ENCODE data around the gene AHRR.

Gene AHRR

GRCh38 chr5:446883-447263, 125.4 kb downstream of the AHRR start:
- H3K27me3 Mint-ChIP-seq = peaks cover 0 to 5% of the 10 kb centered on the region in 2 donors
- peaks cover 39 to 70% of the 10 kb centered on the region in 2 donors for H3K4me1 Mint-ChIP-seq
- H3K36me3 Mint-ChIP-seq = peaks cover 74 to 87% of the 10 kb centered on the region in 2 donors
- peak overlapping the region; percentile 83 for H3K27ac Mint-ChIP-seq
- peaks cover under 1 to 11% of the 10 kb centered on the region in 2 donors for H3K9me3 Mint-ChIP-seq
- peak overlapping the region; percentile 52 to 72 for H3K4me3 Mint-ChIP-seq
- DNase-seq (no peak), ATAC-seq (replicated peaks) (peak in 1 of 2 donors; percentile 48)

GRCh38 chr5:447501-447900, 126.0 kb downstream of the AHRR start:
- DNase-seq (no peak), ATAC-seq (replicated peaks) (no peak)
- Mint-ChIP-seq H3K36me3 (peaks cover 76 to 88% of the 10 kb centered on the region in 2 donors), H3K4me3 (no peak overlapping the region), H3K4me1 (peaks cover 39 to 65% of the 10 kb centered on the region in 2 donors), H3K9me3 (peaks cover 6 to 17% of the 10 kb centered on the region in 2 donors), H3K27ac (peak overlapping the region; percentile 37), H3K27me3 (peaks cover 0 to 5% of the 10 kb centered on the region in 2 donors)

GRCh38 chr5:448061-448765, 126.7 kb downstream of the AHRR start:
- ATAC-seq (replicated peaks) (peak in 1 of 2 donors; percentile 71), DNase-seq (no peak)
- Mint-ChIP-seq H3K27ac (peak overlapping the region; percentile 63), H3K27me3 (peaks cover 0 to 5% of the 10 kb centered on the region in 2 donors), H3K36me3 (peaks cover 81 to 92% of the 10 kb centered on the region in 2 donors), H3K9me3 (peaks cover 10 to 24% of the 10 kb centered on the region in 2 donors), H3K4me3 (peak overlapping the region; percentile 14 to 37), H3K4me1 (peaks cover 45 to 64% of the 10 kb centered on the region in 2 donors)

DNA sequence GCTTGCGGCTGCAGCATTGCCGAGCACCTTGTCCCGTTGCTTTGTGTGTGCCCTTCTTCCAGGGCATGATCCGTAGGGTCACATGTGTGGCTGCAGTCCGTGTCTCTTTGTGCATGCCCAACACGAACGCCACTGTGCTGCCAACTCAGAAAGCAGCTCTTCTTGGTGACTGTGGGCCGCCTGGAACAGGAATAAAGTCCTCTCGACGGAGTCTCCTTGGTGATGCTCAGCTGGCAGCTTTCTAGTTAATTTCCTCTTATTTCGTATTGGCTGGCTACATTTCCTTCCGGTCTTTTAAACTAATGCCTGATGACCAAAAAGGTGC, 127.2 kb downstream of the AHRR start:
- H3K4me1 Mint-ChIP-seq = peaks cover 47 to 68% of the 10 kb centered on the region in 2 donors
- ATAC-seq (replicated peaks) (no peak), DNase-seq (no peak)
- peaks cover 0 to 5% of the 10 kb centered on the region in 2 donors for H3K27me3 Mint-ChIP-seq
- H3K9me3 Mint-ChIP-seq = peaks cover 10 to 29% of the 10 kb centered on the region in 2 donors
- peaks cover 84 to 93% of the 10 kb centered on the region in 2 donors for H3K36me3 Mint-ChIP-seq
- H3K27ac Mint-ChIP-seq = no peak overlapping the region
- peak overlapping the region in 1 of 2 donors; percentile 14 for H3K4me3 Mint-ChIP-seq

GRCh38 chr5:449151-449550, 127.6 kb downstream of the AHRR start:
- Mint-ChIP-seq H3K9me3 (peaks cover 10 to 31% of the 10 kb centered on the region in 2 donors), H3K27me3 (peaks cover 0 to 5% of the 10 kb centered on the region in 2 donors), H3K36me3 (peaks cover 85 to 94% of the 10 kb centered on the region in 2 donors), H3K4me3 (peak overlapping the region in 1 of 2 donors; percentile 14), H3K4me1 (peaks cover 47 to 68% of the 10 kb centered on the region in 2 donors), H3K27ac (no peak overlapping the region)
- ATAC-seq (replicated peaks) (no peak), DNase-seq (no peak)

- H3K9me3 Mint-ChIP-seq = peaks cover 10 to 32% of the 10 kb centered on the region in 2 donors
- H3K27ac Mint-ChIP-seq = peak overlapping the region; percentile 37
- ATAC-seq (replicated peaks) (no peak), DNase-seq (no peak)
- H3K4me1 Mint-ChIP-seq = peaks cover 44 to 62% of the 10 kb centered on the region in 2 donors
- no peaks in the 10 kb centered on the region for H3K27me3 Mint-ChIP-seq
- peak overlapping the region in 1 of 2 donors; percentile 1 for H3K4me3 Mint-ChIP-seq
- peaks cover 92 to 99% of the 10 kb centered on the region in 2 donors for H3K36me3 Mint-ChIP-seq
These were observed 130.3 kb downstream of the AHRR start for GRCh38 chr5:451587-452458.

- H3K9me3 Mint-ChIP-seq = peaks cover 10 to 33% of the 10 kb centered on the region in 2 donors
- H3K27me3 Mint-ChIP-seq = no peaks in the 10 kb centered on the region
- H3K4me3 Mint-ChIP-seq = no peak overlapping the region
- peaks cover 44 to 63% of the 10 kb centered on the region in 2 donors for H3K4me1 Mint-ChIP-seq
- DNase-seq = no peak
- peaks cover 94 to 99% of the 10 kb centered on the region in 2 donors for H3K36me3 Mint-ChIP-seq
- peak overlapping the region; percentile 73 for H3K27ac Mint-ChIP-seq
- ATAC-seq (replicated peaks) = no peak
These were observed 131.6 kb downstream of the AHRR start for GRCh38 chr5:452978-453710.

DNA sequence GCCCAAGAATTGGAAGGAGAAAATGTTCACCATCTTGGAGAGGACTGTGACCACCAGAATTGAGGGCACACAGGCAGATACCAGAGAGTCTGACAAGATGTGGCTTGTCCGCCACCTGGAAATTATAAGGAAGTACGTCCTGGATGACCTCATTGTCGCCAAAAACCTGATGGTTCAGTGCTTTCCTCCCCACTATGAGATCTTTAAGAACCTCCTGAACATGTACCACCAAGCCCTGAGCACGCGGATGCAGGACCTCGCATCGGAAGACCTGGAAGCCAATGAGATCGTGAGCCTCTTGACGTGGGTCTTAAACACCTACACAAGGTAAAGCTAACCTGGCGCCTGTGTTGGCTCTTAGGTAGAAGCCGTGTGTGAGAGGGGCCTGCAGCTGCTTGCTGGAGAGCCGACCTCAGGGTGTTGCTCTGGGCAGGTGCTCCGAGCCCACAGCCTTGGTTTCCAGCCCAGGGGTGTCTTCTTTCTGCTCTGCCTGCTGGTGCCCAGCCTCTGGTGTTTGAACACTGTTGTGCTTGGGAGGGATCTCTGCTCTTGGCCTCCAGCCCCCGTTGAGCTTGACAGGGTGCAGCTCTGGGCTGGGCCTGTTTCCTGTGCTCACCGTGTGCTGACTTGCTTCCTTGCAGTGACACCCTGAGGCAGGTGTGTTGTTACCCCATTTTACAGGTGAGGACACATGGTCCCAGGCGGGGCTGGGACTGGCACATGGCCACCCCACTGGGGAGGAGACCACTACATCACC, 132.4 kb downstream of the AHRR start:
- Mint-ChIP-seq H3K27ac (peak overlapping the region; percentile 63), H3K4me3 (peak overlapping the region in 1 of 2 donors; percentile 10), H3K27me3 (no peaks in the 10 kb centered on the region), H3K9me3 (peaks cover 14 to 39% of the 10 kb centered on the region in 2 donors), H3K4me1 (peaks cover 45 to 63% of the 10 kb centered on the region in 2 donors), H3K36me3 (peaks cover 94 to 99% of the 10 kb centered on the region in 2 donors)
- DNase-seq (no peak), ATAC-seq (replicated peaks) (no peak)

GRCh38 chr5:454936-455335, 133.4 kb downstream of the AHRR start:
- Mint-ChIP-seq H3K27ac (peak overlapping the region; percentile 44), H3K36me3 (peaks cover 93 to 99% of the 10 kb centered on the region in 2 donors), H3K4me3 (no peak overlapping the region), H3K27me3 (no peaks in the 10 kb centered on the region), H3K9me3 (peaks cover 16 to 43% of the 10 kb centered on the region in 2 donors), H3K4me1 (peaks cover 49 to 63% of the 10 kb centered on the region in 2 donors)
- no peak for DNase-seq
- no peak for ATAC-seq (replicated peaks)

DNA sequence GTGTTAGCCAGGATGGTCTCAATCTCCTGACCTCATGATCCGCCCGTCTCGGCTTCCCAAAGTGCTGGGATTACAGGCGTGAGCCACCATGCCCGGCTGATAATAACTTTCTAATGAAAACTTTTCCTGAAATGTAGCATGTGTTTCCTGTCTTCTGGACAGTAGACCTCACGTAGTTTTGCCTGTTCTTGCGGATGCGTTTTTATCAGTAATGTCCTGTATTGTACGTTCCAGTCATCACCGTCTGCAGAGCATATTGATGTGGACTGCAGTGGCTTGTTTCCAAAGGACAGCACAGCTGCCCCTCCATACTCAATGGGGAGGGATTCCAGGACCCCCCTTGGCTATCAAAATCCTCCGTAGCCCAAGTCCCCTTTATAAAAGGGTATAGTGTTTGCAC, 134.3 kb downstream of the AHRR start:
- Mint-ChIP-seq H3K27me3 (no peaks in the 10 kb centered on the region), H3K27ac (no peak overlapping the region), H3K4me3 (no peak overlapping the region), H3K9me3 (peaks cover 17 to 43% of the 10 kb centered on the region in 2 donors), H3K4me1 (peaks cover 55 to 72% of the 10 kb centered on the region in 2 donors), H3K36me3 (peaks cover 94 to 99% of the 10 kb centered on the region in 2 donors)
- DNase-seq = no peak
- ATAC-seq (replicated peaks) = no peak

GRCh38 chr5:456351-457194, 135.1 kb downstream of the AHRR start:
- Mint-ChIP-seq H3K27ac (peak overlapping the region; percentile 81), H3K36me3 (peaks cover 90 to 95% of the 10 kb centered on the region in 2 donors), H3K4me1 (peaks cover 58 to 74% of the 10 kb centered on the region in 2 donors), H3K9me3 (peaks cover 17 to 38% of the 10 kb centered on the region in 2 donors), H3K27me3 (no peaks in the 10 kb centered on the region), H3K4me3 (peak overlapping the region in 1 of 2 donors; percentile 15)
- ATAC-seq (replicated peaks) = no peak
- DNase-seq = no peak

- Mint-ChIP-seq H3K27ac (peak overlapping the region; percentile 99), H3K9me3 (peaks cover 11 to 31% of the 10 kb centered on the region in 2 donors), H3K27me3 (no peaks in the 10 kb centered on the region), H3K4me3 (peak overlapping the region in 1 of 2 donors; percentile 15), H3K36me3 (peaks cover 90 to 95% of the 10 kb centered on the region in 2 donors), H3K4me1 (peaks cover 59 to 82% of the 10 kb centered on the region in 2 donors)
- DNase-seq (no peak), ATAC-seq (replicated peaks) (no peak)
These were observed 135.9 kb downstream of the AHRR start for GRCh38 chr5:457195-457961.

Measured in stimulated activated naive B cell treated with anti-CD40 and anti-IgM and Interleukin-4, amounts not matched to agents 10 μg/mL and 1 μg/mL and 100 μg/mL, for 72 hours (primary cell).